Measurements from ENCODE around the gene BCAS3.
A peak's percentile ranks its signal among the peaks of the same experiment; 100 is the strongest.

- TF ChIP-seq, protein P1, sequence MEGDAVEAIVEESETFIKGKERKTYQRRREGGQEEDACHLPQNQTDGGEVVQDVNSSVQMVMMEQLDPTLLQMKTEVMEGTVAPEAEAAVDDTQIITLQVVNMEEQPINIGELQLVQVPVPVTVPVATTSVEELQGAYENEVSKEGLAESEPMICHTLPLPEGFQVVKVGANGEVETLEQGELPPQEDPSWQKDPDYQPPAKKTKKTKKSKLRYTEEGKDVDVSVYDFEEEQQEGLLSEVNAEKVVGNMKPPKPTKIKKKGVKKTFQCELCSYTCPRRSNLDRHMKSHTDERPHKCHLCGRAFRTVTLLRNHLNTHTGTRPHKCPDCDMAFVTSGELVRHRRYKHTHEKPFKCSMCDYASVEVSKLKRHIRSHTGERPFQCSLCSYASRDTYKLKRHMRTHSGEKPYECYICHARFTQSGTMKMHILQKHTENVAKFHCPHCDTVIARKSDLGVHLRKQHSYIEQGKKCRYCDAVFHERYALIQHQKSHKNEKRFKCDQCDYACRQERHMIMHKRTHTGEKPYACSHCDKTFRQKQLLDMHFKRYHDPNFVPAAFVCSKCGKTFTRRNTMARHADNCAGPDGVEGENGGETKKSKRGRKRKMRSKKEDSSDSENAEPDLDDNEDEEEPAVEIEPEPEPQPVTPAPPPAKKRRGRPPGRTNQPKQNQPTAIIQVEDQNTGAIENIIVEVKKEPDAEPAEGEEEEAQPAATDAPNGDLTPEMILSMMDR (IDR thresholded peaks at IDR 0.05; ENCODE audit: low read depth, low read length): peak; percentile 87
- TF ChIP-seq EZH2phosphoT487 (IDR thresholded peaks at IDR 0.05; ENCODE audit: low read depth): no peak
Measured at GRCh38 chr17:61416540-61417363, 739.1 kb downstream of the BCAS3 start.

Data from OCI-LY3 (cell line).